ENCODE measurements around the gene NCAN. TPM values are rescaled to one million over a fixed set of nuclear protein-coding genes. Genes with fewer than 3 reads are reported as not detected.

The NCAN gene
- total and polyA plus RNA-seq, 2 of the 8 experiments (the other 6 are each of a cell fraction or from before 2014, with no cell fraction given) = 2.7 TPM

GRCh38 chr19:19239675-19240074 lies 27.9 kb downstream of the NCAN start:
- no peak overlapping the region for H4K5ac ChIP-seq (ENCODE audit: insufficient read length, low read depth, low read length)
- H3K9ac ChIP-seq (replicated peaks in 1 of 4; ENCODE audit: extremely low read depth in 1 of 4, low read depth in 3 of 4, low read length in 3 of 4) = no peak overlapping the region
- no peaks in the 10 kb centered on the region; a peak in 2 of 7 replicates for H3K27me3 ChIP-seq (replicated peaks in 1 of 4; ENCODE audit: control insufficient read depth in 3 of 4, extremely low read depth in 1 of 4, insufficient read depth in 3 of 4, low read length in 3 of 4)
- H4K91ac ChIP-seq (replicated peaks; ENCODE audit: insufficient read length, low read length) = no peak overlapping the region
- H3K23ac ChIP-seq (ENCODE audit: insufficient read length) = no peak overlapping the region
- no peak overlapping the region for H3K14ac ChIP-seq (ENCODE audit: insufficient read length)
- FAIRE-seq = no peak
- H2BK120ac ChIP-seq (replicated peaks; ENCODE audit: low read depth, low read length) = no peak overlapping the region
- CTCF ChIA-PET (ENCODE audit: partially characterized antibody) = no interaction called here
- no peaks in the 10 kb centered on the region for H3K23me2 ChIP-seq (ENCODE audit: low read depth, low read length)
- no peak overlapping the region for H2BK20ac ChIP-seq (ENCODE audit: low read length)
- H3K4me2 ChIP-seq (ENCODE audit: insufficient read depth in 1 of 2, low read depth in 2 of 2, low read length in 2 of 2) = no peak overlapping the region
- no peak overlapping the region for H3K4me3 ChIP-seq (ENCODE audit: extremely low read depth in 1 of 4, insufficient read depth in 2 of 4, low read depth in 3 of 4, low read length in 4 of 4)
- no peak overlapping the region for H2AFZ ChIP-seq (ENCODE audit: low read length)
- H3K36me3 ChIP-seq (ENCODE audit: control insufficient read depth in 2 of 4, insufficient read depth in 4 of 4, low read length in 3 of 4) = no peaks in the 10 kb centered on the region
- no peak overlapping the region for H2BK15ac ChIP-seq (ENCODE audit: low read length)
- no peak overlapping the region for H3K27ac ChIP-seq (ENCODE audit: low read depth, low read length)
- H3K4ac ChIP-seq (replicated peaks; ENCODE audit: insufficient read length, low read depth, low read length) = no peak overlapping the region
- DNase-seq (ENCODE audit: low read depth in 1 of 2, low spot score in 2 of 2) = no peak
- H4K8ac ChIP-seq (ENCODE audit: extremely low read depth, insufficient read depth, low read length) = no peak overlapping the region
- H3K18ac ChIP-seq (ENCODE audit: extremely low read depth, low read length) = no peak overlapping the region
- H2BK5ac ChIP-seq (ENCODE audit: low read depth, low read length) = no peak overlapping the region
- no peaks in the 10 kb centered on the region for H4K20me1 ChIP-seq (replicated peaks in 1 of 2; ENCODE audit: control insufficient read depth in 1 of 2, insufficient read depth in 2 of 2, low read length in 2 of 2)
- H3K79me2 ChIP-seq (ENCODE audit: control insufficient read depth in 1 of 2, insufficient read depth in 2 of 2, low read length in 2 of 2) = no peaks in the 10 kb centered on the region
- POLR2A ChIA-PET (ENCODE audit: partially characterized antibody) = no interaction called here
- H3K79me1 ChIP-seq (ENCODE audit: low read depth, low read length) = no peaks in the 10 kb centered on the region
- H2AK5ac ChIP-seq (ENCODE audit: low read depth, low read length) = no peak overlapping the region
- no peak overlapping the region for H2BK12ac ChIP-seq (ENCODE audit: low read depth, low read length)
- H3K9me3 ChIP-seq (ENCODE audit: insufficient read depth in 2 of 2, low read depth in 1 of 2, low read length in 1 of 2) = peaks cover 3% of the 10 kb centered on the region in 2 experiments
- H3K4me1 ChIP-seq (replicated peaks in 1 of 4; ENCODE audit: control insufficient read depth in 3 of 4, insufficient read depth in 4 of 4, low read length in 3 of 4) = no peaks in the 10 kb centered on the region
- H3K56ac ChIP-seq (replicated peaks; ENCODE audit: insufficient read length, low read depth, low read length) = no peak overlapping the region
- no peak for TF ChIP-seq CHD7 (IDR thresholded peaks at IDR 0.05; ENCODE audit: insufficient replicate concordance, low read length)
